Progenitor cell of endocrine pancreas (in vitro differentiated cells): Measurements from ENCODE around the gene L3MBTL1. TPM values are rescaled to one million over a fixed set of nuclear protein-coding genes. Genes with fewer than 3 reads are reported as not detected.

Source experiments
- DNase-seq: peaks from one replicate; pipeline ENCODE4 v3.0.0; 2021; ENCODE audit warnings: low spot score; ENCODE audit not compliant: unreplicated experiment
- H3K27ac Mint-ChIP-seq: 2 replicates; pipeline ENCODE4 v1.8.0; 2021; ENCODE audit warnings: mild to moderate bottlenecking, moderate library complexity, mixed read lengths
- H3K27me3 Mint-ChIP-seq: 2 replicates; pipeline ENCODE4 v1.8.0; 2021; ENCODE audit warnings: mixed read lengths
- H3K36me3 Mint-ChIP-seq: 2 replicates; pipeline ENCODE4 v1.8.0; 2022; ENCODE audit warnings: mixed read lengths; ENCODE audit not compliant: insufficient read depth
- H3K4me1 Mint-ChIP-seq: 2 replicates; pipeline ENCODE4 v1.8.0; 2021; ENCODE audit warnings: low read depth, mixed read lengths
- H3K4me3 Mint-ChIP-seq: 2 replicates; pipeline ENCODE4 v1.8.0; 2021; ENCODE audit warnings: low read depth, mild to moderate bottlenecking, moderate library complexity, mixed read lengths
- H3K9me3 Mint-ChIP-seq: 2 replicates; pipeline ENCODE4 v1.8.0; 2021; ENCODE audit warnings: low read depth, mixed read lengths
- total RNA-seq: library from RNA; stranded (reverse); gene quantifications from 2 replicates; pipeline ENCODE4 v1.2.1, GENCODE V29; 2021
- TF ChIP-seq, protein P1 (sequence below): fragments of 200-600 bp; sonication (generic); IDR thresholded peaks from one replicate; pipeline ENCODE4 v1.5.0; 2021; ENCODE audit warnings: antibody characterized with exemption, mild to moderate bottlenecking; ENCODE audit not compliant: unreplicated experiment

L3MBTL1 gene
- total RNA-seq, 1 donor from 2014 or later = 45.7 TPM

DNA sequence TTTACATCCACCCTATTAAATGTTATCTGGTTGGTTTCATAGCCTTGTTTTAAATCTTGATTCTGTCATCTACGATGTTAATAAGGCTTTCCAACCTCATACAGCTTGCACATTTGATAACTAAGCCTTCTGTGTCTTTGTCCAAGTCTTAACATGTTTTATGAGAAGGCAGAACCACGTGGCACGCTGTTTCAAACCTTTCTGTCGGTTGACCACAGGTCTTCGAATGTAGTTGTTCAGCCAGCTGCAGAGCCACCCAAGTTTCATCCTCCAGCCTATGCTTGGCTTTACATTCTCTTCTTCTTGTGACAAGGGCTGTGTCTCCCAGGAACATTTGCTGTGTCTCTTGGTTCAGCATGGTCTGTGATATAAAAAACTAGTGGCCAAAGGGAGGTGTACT lies 35.6 kb downstream of the L3MBTL1 start:
- Mint-ChIP-seq H3K27ac (no peak overlapping the region), H3K4me3 (no peak overlapping the region), H3K36me3 (peaks cover 20% of the 10 kb centered on the region), H3K4me1 (no peaks in the 10 kb centered on the region), H3K27me3 (no peaks in the 10 kb centered on the region), H3K9me3 (peaks cover 8% of the 10 kb centered on the region)
- TF ChIP-seq, protein P1, sequence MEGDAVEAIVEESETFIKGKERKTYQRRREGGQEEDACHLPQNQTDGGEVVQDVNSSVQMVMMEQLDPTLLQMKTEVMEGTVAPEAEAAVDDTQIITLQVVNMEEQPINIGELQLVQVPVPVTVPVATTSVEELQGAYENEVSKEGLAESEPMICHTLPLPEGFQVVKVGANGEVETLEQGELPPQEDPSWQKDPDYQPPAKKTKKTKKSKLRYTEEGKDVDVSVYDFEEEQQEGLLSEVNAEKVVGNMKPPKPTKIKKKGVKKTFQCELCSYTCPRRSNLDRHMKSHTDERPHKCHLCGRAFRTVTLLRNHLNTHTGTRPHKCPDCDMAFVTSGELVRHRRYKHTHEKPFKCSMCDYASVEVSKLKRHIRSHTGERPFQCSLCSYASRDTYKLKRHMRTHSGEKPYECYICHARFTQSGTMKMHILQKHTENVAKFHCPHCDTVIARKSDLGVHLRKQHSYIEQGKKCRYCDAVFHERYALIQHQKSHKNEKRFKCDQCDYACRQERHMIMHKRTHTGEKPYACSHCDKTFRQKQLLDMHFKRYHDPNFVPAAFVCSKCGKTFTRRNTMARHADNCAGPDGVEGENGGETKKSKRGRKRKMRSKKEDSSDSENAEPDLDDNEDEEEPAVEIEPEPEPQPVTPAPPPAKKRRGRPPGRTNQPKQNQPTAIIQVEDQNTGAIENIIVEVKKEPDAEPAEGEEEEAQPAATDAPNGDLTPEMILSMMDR = no peak
- no peak for DNase-seq

DNA sequence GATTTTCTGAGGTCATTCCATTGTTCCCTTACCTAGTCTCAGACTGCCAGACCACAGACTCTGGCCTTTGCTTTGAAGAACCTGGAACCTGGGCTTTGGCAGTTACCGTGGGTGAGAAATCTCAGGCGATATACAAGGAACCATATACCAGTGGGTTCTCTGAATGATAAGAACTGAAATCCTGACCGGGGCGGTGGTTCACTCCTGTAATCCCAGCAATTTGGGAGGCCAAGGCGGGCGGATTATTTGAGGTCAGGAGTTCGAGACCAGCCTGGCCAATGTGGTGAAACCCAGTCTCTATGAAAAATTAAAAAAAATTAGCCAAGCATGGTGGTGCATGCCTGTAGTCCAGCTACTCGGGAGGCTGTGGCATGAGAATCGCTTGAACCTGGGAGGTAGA lies 37.0 kb downstream of the L3MBTL1 start:
- no peak overlapping the region for H3K4me3 Mint-ChIP-seq
- H3K4me1 Mint-ChIP-seq = no peaks in the 10 kb centered on the region
- TF ChIP-seq, protein P1 = no peak
- H3K9me3 Mint-ChIP-seq = peaks cover 8% of the 10 kb centered on the region
- H3K27ac Mint-ChIP-seq = peak overlapping the region; percentile 13
- DNase-seq = no peak
- peaks cover 22% of the 10 kb centered on the region for H3K36me3 Mint-ChIP-seq
- H3K27me3 Mint-ChIP-seq = no peaks in the 10 kb centered on the region

DNA sequence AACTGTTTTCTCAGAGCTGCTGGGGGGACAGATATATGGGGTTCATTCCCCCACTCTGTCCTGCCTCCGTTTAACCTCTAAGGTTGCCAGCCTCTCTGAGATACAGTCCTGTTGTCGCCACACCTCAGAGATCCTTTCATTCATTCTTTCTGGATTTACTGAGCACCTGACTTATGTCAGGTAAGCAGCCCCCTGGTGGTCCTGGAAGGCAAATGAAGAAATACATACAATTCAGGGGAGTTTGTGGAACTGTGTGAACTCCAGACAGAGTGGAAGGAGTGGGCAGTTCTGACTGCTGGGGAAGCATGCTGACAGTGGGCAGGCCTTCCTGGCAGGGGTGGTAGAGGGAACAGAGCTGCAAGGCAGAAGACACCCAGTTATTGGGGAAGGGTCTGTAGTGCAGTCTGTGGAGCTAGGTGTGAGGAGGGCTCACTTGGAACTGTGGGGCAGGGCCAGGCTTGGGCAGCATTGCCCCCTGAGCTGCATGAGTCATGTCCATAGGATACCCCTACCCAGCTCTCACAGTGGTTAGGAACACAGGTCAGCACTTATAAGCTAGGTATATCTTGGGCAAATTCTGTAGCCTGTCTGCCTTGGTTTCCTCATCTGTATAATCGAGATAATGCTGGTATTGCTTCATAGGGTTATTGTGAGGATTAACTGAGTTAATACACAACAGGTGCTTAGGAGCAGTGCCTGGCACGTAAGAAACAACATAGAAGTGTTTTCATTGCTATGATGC lies 38.5 kb downstream of the L3MBTL1 start:
- no peak for DNase-seq
- TF ChIP-seq, protein P1 = no peak
- H3K27me3 Mint-ChIP-seq = no peaks in the 10 kb centered on the region
- no peaks in the 10 kb centered on the region for H3K4me1 Mint-ChIP-seq
- no peak overlapping the region for H3K4me3 Mint-ChIP-seq
- H3K9me3 Mint-ChIP-seq = peaks cover 8% of the 10 kb centered on the region
- peaks cover 22% of the 10 kb centered on the region for H3K36me3 Mint-ChIP-seq
- H3K27ac Mint-ChIP-seq = no peak overlapping the region

DNA sequence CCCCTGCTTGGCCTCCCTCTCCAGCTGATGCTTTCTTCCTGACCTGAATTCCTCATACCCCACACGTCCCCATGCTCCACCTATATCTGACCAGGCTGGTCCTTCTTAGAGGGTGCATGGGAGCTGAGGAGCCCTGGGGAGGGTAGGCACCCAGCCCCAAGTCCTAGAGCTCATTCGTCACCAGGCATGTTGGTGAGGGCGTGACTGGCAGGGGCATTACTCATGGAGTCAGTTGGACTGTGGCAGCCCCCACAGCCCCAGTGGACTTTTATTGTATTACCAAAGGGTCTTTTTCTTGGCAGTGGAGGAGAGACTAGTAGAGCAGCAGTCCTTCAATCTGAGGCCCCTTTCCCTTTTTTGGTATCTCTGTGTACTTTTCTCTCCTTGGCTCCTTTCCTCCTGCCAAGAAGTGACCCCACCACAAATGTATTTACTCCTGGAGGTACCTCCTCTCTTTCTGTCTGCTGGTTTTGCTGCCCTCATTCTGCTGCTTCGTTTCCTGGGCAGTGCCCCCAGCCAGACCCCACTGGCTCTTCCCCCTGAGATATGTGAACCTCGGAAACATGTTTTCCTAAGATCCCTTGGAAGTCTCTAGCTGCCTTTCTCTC lies 40.9 kb downstream of the L3MBTL1 start:
- Mint-ChIP-seq H3K27me3 (no peaks in the 10 kb centered on the region), H3K27ac (no peak overlapping the region), H3K36me3 (peaks cover 22% of the 10 kb centered on the region), H3K4me3 (no peak overlapping the region), H3K9me3 (peaks cover 8% of the 10 kb centered on the region), H3K4me1 (no peaks in the 10 kb centered on the region)
- TF ChIP-seq, protein P1 = no peak
- DNase-seq = no peak

DNA sequence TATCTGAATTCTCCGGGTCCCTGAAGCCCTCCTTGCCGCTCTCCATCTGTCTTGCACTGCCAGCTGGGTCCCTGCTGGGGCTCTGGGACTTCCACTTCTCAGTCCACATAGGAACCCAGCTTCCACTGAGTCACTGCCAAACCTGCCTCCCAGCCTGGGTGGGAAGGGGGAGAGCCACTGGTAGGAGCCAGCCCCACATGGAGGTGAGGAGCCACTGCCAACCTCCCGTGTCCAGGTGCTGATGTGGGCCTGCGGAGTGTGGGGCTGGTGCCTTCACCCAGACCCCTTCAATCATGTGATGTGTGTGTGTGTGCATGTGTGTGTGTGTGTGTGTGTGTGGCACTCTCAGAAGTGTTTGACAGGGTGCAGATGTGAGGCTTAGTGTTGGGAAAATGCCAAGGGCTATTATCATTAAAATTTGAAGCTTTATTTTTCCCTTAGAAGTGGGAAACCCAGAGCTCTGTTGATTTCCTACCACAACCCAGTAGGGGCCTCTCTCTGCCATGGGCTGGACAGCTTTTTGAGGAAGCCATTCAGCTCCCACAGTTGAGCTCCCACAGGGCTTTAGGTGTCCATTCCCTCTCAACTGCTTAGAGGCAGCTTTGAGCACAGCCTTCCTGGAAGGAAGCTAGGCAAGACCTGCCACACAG lies 42.0 kb downstream of the L3MBTL1 start:
- TF ChIP-seq, protein P1 = no peak
- Mint-ChIP-seq H3K4me1 (no peaks in the 10 kb centered on the region), H3K27me3 (no peaks in the 10 kb centered on the region), H3K9me3 (peaks cover 8% of the 10 kb centered on the region), H3K4me3 (no peak overlapping the region), H3K27ac (no peak overlapping the region), H3K36me3 (peaks cover 22% of the 10 kb centered on the region)
- DNase-seq = no peak
